Large intestine (tissue), 3 donors: ENCODE data around the gene CLHC1. TPM values are rescaled to one million over a fixed set of nuclear protein-coding genes. Genes with fewer than 3 reads are reported as not detected.
A peak's percentile ranks its signal among the peaks of the same experiment; 100 is the strongest.
"Not testable (repeated sequence)": the region's sequence is repeated elsewhere in the genome, so short reads cannot be mapped to it uniquely, and the experiment has no call there.

Source experiments
- DNase-seq, 2 donors: peaks; one replicate each; pipeline versions ENCODE4 v3.0.0 to v3.0.0-alpha.2; 2013
- H3K27ac ChIP-seq: one replicate; pipeline ENCODE4 v1.5.1; 2013; ENCODE audit warnings: low read length
- H3K27me3 ChIP-seq: 2 replicates; pipeline ENCODE4 v1.6.1; 2013; ENCODE audit warnings: low read length; ENCODE audit not compliant: control insufficient read depth, insufficient read depth
- H3K36me3 ChIP-seq: 2 replicates; pipeline ENCODE4 v1.6.1; 2013; ENCODE audit warnings: low read length; ENCODE audit not compliant: control insufficient read depth, insufficient read depth
- H3K4me1 ChIP-seq: one replicate; pipeline ENCODE4 v1.6.1; 2013; ENCODE audit warnings: low read length; ENCODE audit not compliant: control insufficient read depth, insufficient read depth
- H3K4me3 ChIP-seq: one replicate; pipeline ENCODE4 v1.5.1; 2013; ENCODE audit warnings: low read length
- H3K9me3 ChIP-seq: one replicate; pipeline ENCODE4 v1.6.1; 2013; ENCODE audit warnings: mild to moderate bottlenecking, low read depth, low read length, moderate library complexity; ENCODE audit not compliant: control insufficient read depth
- WGBS: methylation state at CpG from one replicate; pipeline ENCODE4 v1.1.5; 2013; ENCODE audit warnings: low lambda C conversion rate; ENCODE audit not compliant: insufficient coverage; 5-methylcytosine and 5-hydroxymethylcytosine counted together
- polyA plus RNA-seq: library from polyadenylated mRNA; unstranded; fragments of 120-200 nt; gene quantifications from one replicate; pipeline ENCODE4 v1.2.1, GENCODE V29; 2013

The CLHC1 gene
- polyA plus RNA-seq, 1 donor, result 17.9 TPM

DNA sequence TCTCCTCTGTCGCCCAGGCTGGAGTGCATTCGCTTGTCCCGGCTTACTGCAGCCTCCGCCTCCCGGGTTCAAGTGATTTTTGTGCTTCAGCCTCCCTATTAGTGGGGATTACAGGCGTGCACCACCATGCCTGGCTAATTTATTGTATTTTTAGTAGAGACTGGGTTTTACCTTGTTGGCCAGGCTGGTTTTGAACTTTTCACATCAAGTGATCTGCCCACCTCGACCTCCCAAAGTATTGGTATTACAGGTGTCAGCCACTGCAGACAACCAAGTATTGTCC is 1.5 kb upstream of the CLHC1 start:
- WGBS, result 60% methylated on average over 1 of the region's 7 CpGs
- H3K36me3 ChIP-seq, result peaks cover 32% of the 10 kb centered on the region
- no peaks in the 10 kb centered on the region for H3K9me3 ChIP-seq
- H3K27ac ChIP-seq, result peak overlapping the region; percentile 85
- no peak for DNase-seq
- H3K4me3 ChIP-seq, result peak overlapping the region; percentile 93
- H3K27me3 ChIP-seq, result no peaks in the 10 kb centered on the region
- peaks cover 3% of the 10 kb centered on the region for H3K4me1 ChIP-seq

DNA sequence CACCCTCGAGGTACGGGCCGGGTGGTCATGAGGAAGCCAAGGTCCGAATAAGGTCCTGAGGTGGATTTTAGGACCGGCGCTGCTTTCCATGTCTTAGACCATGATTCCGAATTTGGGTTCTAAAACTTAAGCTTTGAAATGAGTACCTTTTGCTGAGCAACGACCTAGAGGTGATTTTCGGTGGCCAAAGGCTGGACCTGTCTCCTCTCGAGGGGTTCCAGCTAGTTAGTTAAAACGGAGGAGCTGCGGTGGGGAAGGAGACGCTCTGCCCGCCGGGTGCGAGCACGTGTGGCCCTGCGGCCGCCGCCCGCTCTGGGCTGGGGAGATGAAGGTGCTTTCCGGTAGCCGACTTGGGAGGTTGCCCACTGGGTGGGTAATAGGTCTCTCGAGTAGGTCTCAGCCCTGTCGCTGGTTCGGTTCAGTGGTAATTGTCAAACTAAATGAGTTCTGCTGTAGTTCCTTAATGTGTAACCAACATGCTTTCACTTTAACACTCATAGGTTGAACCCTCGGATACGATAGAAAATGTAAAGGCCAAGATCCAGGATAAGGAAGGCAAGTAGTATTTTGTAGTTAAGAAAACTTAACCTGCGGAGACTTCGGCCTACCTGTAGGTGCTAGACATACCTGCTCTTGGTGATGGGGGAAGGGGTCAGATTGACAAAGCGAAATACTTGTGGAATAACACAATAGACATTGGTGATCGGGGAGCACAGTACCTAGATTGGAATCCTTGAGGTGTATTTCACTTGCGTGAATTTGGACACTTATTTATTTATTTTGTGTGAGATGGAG is 967 bp upstream of the CLHC1 start:
- Histone ChIP-seq H3K36me3 (peaks cover 32% of the 10 kb centered on the region), H3K27ac (peak overlapping the region; percentile 85), H3K27me3 (no peaks in the 10 kb centered on the region), H3K4me1 (peaks cover 3% of the 10 kb centered on the region), H3K4me3 (peak overlapping the region; percentile 93), H3K9me3 (no peaks in the 10 kb centered on the region)
- WGBS, result 50% methylated on average over 2 of the region's 33 CpGs
- peak; percentile 10 to 59 for DNase-seq

DNA sequence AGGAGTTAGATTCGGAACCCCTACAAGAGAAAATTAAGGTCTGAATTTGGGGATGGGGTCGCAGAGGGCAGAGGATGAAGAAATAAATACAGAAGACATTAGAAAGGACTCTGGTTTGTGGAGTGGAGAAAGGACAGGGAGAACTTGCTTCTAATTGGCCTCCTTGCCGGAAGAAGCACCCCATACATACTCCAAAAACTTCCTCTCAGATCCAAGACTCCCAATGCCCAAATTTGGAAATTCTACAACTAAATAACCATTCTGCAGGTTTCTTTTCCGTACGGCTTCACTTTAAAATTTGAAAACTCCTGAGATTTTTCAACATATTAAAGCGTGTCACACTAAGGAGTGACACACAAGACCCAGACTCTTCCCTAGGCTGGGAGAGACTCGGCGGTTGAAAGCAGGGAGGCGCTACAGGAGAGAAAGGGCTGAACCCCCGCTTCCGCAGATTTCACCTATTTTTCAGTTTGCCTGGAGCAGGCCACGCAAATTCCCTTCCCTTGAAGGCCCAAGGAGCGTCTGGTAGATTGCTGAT is 478 bp downstream of the CLHC1 start:
- Histone ChIP-seq H3K4me1 (peaks cover 3% of the 10 kb centered on the region), H3K27me3 (no peaks in the 10 kb centered on the region), H3K27ac (peak overlapping the region; percentile 85), H3K4me3 (peak overlapping the region; percentile 93), H3K9me3 (no peaks in the 10 kb centered on the region), H3K36me3 (peaks cover 27% of the 10 kb centered on the region)
- 57% methylated on average over 1 of the region's 13 CpGs for WGBS
- no peak for DNase-seq

DNA sequence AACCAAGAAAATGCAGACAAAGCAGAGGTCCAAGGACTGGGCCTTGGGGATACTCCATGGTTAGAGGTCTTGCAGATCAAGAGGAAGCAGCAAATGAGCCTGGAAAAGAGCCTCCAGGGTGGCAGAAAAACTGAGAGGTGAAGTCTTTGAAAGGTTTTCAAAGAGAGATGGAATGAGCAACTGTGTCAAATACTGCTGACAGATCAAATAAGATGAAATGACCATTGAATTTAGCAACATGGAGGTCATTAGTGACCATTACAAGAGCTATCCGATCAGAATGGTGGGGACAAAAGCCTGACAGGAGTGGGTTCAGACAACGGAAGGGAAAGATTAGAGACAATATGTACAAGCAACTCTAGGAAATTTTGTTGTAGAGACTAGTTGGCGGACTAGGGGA is 1.5 kb downstream of the CLHC1 start:
- no peak for DNase-seq
- H3K9me3 ChIP-seq, result no peaks in the 10 kb centered on the region
- H3K36me3 ChIP-seq, result peaks cover 18% of the 10 kb centered on the region
- no peaks in the 10 kb centered on the region for H3K27me3 ChIP-seq
- H3K4me1 ChIP-seq, result peaks cover 3% of the 10 kb centered on the region
- no peak overlapping the region for H3K27ac ChIP-seq
- WGBS, result 100% methylated on average over 3 of the region's 3 CpGs
- H3K4me3 ChIP-seq, result no peak overlapping the region

DNA sequence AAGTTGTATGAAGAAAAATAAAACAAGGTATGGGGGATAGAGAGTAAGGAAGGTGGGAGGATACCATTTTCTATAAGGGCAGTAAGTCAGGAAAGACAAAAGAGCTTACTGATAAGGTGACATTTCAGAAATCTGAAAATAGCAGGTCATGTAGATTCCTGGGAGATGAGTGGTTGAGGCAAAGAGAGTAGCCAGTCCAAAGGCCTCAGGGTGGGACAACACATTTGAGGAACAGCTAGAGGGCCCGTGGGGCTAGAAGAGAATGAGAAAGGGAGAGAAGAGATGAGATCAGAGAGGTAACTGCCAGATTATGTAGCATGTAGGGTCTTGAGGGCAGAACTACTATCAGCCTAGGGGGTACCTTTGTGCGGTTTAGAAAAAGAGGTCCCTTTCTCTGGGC is 2.9 kb downstream of the CLHC1 start:
- Histone ChIP-seq H3K4me1 (peaks cover 3% of the 10 kb centered on the region), H3K9me3 (no peaks in the 10 kb centered on the region), H3K4me3 (no peak overlapping the region), H3K27me3 (no peaks in the 10 kb centered on the region), H3K27ac (no peak overlapping the region), H3K36me3 (peaks cover 5% of the 10 kb centered on the region)
- DNase-seq, result peak in 1 of 2 donors; percentile 15
- WGBS, result no CpG with 5 or more reads among the region's 2 CpGs

DNA sequence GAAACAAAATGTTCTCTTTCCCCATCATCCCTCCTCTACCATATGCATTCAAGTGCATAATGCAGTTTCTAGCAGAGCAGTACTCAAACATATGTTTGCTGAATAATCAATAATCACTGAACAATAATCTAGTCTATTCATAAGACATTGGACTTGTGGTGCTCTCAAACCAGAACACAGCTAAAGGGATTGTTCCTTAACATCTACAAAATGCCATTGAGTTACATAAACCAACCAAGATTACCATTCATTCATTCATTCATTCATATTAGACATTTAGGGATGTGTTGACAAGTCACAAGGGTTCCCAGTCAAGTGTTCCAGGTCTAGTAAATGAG is 3.9 kb downstream of the CLHC1 start:
- Histone ChIP-seq H3K4me3 (no peak overlapping the region), H3K4me1 (no peaks in the 10 kb centered on the region), H3K9me3 (no peaks in the 10 kb centered on the region), H3K36me3 (no peaks in the 10 kb centered on the region), H3K27me3 (no peaks in the 10 kb centered on the region), H3K27ac (no peak overlapping the region)
- DNase-seq, result no peak

DNA sequence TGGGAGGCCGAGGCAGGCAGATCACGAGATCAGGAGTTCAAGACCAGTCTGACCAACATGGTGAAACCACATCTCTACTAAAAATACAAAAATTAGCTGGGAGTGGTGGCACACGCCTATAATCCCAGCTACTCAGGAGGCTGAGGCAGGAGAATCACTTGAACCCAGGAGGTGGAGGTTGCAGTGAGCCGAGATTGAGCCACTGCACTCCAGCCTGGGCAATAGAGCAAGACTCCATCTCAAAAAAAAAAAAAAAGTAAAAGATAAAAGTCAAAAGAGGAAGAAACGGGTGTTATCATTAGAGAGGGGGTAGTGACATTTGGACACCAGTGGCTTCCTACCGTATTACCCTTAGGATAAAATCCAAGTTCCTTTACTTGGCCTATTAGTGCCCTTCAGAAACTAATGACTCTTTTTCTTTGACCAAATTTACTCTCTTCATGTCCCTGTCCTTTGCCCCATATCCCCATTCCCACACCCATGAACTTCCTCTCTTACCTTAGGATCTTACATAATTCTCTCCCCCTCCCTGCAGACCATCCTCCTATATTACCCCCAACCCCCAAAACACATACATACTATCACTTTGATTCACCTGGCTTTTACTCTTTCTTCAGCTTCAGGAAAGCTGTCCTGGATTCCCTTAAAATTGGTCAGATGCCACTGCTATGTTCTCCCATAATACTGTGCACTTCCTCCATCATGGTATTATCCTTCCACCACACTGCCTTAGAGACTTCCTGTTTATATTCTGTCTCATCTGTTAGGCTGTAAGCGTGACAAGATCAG is 4.5 kb downstream of the CLHC1 start:
- WGBS, result 88% methylated on average over 1 of the region's 7 CpGs
- not testable (repeated sequence) for H3K27me3 ChIP-seq, H3K27ac ChIP-seq, H3K4me1 ChIP-seq, H3K9me3 ChIP-seq, H3K36me3 ChIP-seq, H3K4me3 ChIP-seq, DNase-seq

DNA sequence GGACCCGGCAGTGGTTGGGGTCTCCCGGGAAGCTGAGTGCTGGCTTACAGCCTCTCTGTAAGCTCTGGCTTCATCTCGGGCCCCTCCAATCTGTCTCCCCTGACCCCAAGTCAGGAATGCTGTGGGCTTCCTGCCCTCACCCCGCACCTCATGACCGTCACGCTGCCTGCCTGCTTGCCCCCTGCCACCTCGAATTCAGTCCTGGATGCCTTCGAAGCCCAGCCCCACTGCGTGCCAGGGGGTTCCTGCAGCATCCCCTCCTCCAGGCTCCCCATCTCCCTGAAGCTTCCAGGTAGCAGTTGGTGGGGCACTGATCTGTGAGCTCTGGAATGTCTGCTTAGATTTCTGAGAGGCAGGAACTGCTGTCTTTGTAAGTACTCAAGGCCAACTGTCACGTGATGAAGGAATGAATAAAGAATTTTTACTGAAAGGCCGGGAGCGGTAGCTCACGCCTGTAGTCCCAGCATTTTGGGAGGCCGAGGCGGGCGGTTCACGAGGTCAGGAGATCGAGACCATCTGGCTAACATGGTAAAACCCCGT is 6.5 kb downstream of the CLHC1 start:
- Histone ChIP-seq H3K27me3 (no peaks in the 10 kb centered on the region), H3K4me1 (no peaks in the 10 kb centered on the region), H3K27ac (no peak overlapping the region), H3K36me3 (no peaks in the 10 kb centered on the region), H3K4me3 (no peak overlapping the region), H3K9me3 (no peaks in the 10 kb centered on the region)
- WGBS, result 40% methylated on average over 1 of the region's 19 CpGs
- no peak for DNase-seq

DNA sequence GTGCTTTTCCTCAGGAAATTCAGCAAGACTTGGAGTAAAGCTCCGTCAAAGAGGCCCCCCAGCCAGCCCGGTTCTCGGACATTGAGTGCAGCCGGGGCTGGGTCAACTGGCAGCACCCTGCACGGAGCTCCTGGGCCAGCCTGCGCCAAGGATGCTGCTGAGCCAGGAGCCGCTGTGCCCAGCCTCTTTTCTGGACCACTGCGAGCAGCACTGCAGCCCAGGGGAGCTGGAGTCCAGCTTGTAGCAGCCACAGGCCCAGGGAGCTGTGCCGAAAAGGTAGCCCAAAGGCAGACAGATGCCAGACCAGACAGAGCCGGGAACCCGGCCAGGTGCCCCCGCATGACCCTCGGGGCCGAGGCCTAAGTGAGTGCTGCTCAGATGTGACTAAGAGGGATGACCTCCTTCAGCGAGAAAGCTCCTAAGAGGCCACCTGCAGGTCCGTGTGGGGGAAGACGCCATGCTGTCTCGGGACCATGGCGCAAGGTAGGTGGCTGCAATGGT is 7.3 kb downstream of the CLHC1 start:
- DNase-seq, result no peak
- no peak overlapping the region for H3K27ac ChIP-seq
- H3K4me3 ChIP-seq, result no peak overlapping the region
- no peaks in the 10 kb centered on the region for H3K9me3 ChIP-seq
- no peaks in the 10 kb centered on the region for H3K4me1 ChIP-seq
- no peaks in the 10 kb centered on the region for H3K36me3 ChIP-seq
- WGBS, result no CpG with 5 or more reads among the region's 19 CpGs
- H3K27me3 ChIP-seq, result no peaks in the 10 kb centered on the region

DNA sequence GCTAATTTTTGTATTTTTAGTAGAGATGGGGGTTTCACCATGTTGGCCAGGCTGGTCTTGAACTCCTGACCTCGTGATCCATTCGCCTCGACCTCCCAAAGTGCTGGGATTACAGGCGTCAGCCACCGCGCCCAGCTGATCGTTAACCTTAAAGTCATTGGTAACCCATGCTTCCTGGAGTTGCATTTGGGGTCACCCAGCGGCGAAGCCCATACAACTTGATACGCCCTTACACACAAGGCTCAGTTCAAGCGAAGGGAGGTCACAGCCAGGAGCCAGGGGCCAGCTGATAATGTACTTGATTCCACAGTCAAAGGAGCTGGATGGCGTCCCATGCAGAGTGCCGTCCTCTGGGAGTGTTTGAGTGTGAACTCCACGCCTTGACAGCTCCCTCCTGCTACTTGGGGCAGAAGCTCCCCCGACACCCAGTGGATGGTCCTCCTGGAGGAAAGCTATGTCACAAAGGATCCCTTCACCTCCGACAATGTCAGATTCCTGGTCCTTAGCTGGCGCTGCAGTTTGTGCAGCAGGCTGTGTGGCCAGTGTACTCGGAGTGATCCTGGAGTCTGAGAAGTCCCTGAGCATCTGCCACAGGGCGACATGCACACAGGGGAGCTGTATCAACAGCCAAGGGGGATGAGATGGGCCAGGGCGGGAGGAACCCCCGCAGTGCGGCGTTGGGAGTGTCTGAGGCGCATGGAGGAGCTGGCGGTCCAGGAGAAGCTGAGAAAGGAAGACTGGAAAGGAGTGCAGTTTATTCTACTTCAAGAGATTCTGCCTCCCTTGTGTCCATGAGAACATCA is 7.9 kb downstream of the CLHC1 start:
- H3K27ac ChIP-seq, result no peak overlapping the region
- WGBS, result 93% methylated on average over 3 of the region's 25 CpGs
- H3K36me3 ChIP-seq, result no peaks in the 10 kb centered on the region
- H3K4me3 ChIP-seq, result no peak overlapping the region
- no peaks in the 10 kb centered on the region for H3K4me1 ChIP-seq
- peak in 1 of 2 donors; percentile 19 for DNase-seq
- H3K9me3 ChIP-seq, result no peaks in the 10 kb centered on the region
- H3K27me3 ChIP-seq, result no peaks in the 10 kb centered on the region
